Endothelial cell of umbilical vein (primary cell): ENCODE data around the gene AMFR.

Experiments
- CTCF ChIP-seq, 2 donors: IDR thresholded peaks; 1 replicate in 1 of 2; 2 replicates in 1 of 2; pipeline ENCODE4 v1.5.1; 2011; ENCODE audit warnings: low read length in 2 of 2, mild to moderate bottlenecking in 2 of 2, moderate library complexity in 2 of 2, control low read depth in 1 of 2, inconsistent platforms in 1 of 2, low read depth in 1 of 2; ENCODE audit not compliant: insufficient read depth in 1 of 2; ENCODE audit errors: extremely low read depth in 1 of 2
- MAX ChIP-seq: IDR thresholded peaks from 2 replicates; pipeline ENCODE4 v1.6.1; 2011; ENCODE audit not compliant: insufficient read depth, insufficient read length
- MYC ChIP-seq: IDR thresholded peaks from one replicate; pipeline ENCODE4 v1.6.1; 2011; ENCODE audit warnings: mild to moderate bottlenecking, low read depth, low read length
- POLR2A ChIP-seq: IDR thresholded peaks from 2 replicates; pipeline ENCODE4 v1.6.1; 2012; ENCODE audit warnings: low read depth, mild to moderate bottlenecking, control low read depth, low read length
- POLR2AphosphoS5 ChIP-seq: IDR thresholded peaks from 2 replicates; pipeline ENCODE4 v1.6.1; 2012; ENCODE audit warnings: low read depth, mild to moderate bottlenecking, control low read depth, low read length, moderate library complexity; ENCODE audit not compliant: insufficient read depth

- TF ChIP-seq MAX (no peak), POLR2A (no peak), MYC (no peak), CTCF (IDR thresholded peaks at IDR 0.05; ENCODE audit: extremely low read depth in 1 of 2, insufficient read depth in 1 of 2, low read depth in 1 of 2, low read length in 2 of 2) (no peak), POLR2AphosphoS5 (no peak)
Measured at GRCh38 chr16:56349086-56349415, 76.3 kb downstream of the AMFR start.
